NCI-H2227 (cell line): ENCODE measurements around the gene CCDC88C.
"Not testable (repeated sequence)": the region's sequence is repeated elsewhere in the genome, so short reads cannot be mapped to it uniquely, and the experiment has no call there.

Source experiments
- DNase-seq: peaks from one replicate; lab custom pipeline; 2025; ENCODE audit not compliant: unreplicated experiment; lab: John Stamatoyannopoulos, UW

The CCDC88C gene

DNA sequence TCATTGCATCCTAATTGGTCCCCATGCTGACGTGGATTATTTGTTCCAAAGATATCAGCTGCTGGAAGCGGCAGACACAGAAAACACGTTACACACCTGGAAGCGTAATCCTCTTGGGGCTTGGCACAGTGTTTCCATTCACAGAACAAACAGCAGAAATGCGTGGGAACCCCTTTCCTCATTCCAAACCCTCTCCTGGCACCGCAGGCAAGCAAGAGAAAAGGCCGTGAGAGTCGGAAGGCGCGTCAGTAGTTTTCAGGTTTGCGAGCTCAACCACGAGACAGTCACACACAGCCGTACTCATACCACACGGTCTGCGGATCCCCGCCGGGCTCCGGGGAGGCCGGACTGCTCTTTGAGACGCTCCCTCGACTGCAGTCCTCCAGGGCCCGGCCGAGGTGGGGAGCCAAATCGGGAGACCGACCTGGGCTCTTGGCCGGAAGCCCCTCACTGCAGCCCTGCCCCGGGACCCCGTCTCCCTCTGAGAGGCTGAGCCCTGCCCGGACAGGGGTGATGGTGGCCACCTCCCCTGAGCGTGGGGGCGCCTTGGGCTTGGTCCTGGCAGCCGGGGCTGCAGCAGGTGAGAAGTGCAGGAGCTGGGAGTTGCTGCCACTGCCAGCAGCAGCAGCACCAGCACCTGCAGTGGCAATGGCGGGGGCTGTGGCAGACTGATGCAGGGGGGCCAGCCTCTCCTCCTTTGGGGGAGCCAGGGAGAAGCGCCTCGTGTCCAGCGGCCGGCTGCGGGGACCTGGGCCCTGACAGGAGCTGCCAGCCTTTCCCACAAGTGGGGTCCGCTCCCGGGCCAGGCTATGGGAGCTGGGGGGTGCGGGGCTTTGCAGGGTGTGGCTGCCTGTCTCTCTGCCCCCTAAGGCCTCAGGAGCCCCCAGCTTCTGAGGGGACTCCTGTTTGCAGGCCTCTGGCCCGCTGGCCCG lies 145.0 kb downstream of the CCDC88C start:
- DNase-seq = no peak

DNA sequence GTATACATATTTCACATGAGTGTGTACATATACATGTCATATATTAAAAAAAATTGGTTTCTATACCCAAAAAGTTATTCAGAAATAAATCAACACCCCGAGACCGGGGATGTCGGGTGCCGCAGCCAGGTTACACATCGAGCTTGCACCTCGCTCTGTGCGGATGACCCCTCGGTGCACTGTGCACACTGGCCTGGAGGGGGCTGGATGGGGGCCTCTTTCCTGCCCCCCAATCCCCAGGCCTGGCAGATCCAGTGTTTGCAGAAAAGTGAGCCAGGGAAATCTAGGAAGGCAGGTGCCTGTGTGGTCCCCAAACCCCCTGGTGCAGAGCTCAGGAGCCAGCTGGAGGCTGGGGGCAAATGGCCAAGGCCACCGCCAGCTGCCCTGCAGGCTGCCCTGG lies 146.0 kb downstream of the CCDC88C start:
- no peak for DNase-seq

DNA sequence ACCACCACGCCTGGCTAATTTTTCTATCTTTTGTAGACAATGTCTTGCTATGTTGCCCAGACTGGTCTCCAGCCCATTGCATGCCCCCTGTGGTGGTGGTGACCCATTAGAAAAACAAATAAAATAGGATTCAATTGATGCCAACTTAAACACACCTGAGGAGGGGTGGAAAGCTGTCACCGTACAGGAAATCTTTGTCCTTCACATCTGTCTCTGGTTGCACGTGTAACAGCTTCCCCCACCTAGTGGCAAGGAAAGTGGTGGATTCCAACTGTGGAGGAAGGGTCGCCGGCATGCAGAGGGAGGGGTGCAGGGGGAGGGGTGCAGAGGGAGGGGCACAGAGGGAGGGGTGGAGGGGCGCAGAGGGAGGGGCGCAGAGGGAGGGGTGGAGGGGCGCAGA lies 147.0 kb downstream of the CCDC88C start:
- no peak for DNase-seq

DNA sequence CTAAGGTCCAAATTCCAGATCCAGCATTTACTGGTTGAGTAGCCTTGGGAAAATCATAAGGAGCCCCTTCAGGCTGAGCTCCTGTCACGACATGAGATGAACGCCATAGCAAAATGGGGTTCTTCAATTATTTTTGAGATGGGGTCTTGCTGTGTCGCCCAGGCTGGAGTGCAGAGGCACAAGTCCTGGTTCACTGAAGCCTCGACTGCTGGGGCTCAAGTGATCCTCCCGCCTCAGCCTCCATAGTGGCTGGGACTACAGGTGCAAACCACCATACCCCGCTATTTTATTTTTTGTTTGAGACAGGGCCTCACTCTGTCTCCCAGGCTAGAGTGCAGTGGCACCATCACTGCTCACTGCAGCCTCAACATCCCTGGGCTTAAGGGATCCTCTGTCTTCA lies 147.4 kb downstream of the CCDC88C start:
- no peak for DNase-seq

DNA sequence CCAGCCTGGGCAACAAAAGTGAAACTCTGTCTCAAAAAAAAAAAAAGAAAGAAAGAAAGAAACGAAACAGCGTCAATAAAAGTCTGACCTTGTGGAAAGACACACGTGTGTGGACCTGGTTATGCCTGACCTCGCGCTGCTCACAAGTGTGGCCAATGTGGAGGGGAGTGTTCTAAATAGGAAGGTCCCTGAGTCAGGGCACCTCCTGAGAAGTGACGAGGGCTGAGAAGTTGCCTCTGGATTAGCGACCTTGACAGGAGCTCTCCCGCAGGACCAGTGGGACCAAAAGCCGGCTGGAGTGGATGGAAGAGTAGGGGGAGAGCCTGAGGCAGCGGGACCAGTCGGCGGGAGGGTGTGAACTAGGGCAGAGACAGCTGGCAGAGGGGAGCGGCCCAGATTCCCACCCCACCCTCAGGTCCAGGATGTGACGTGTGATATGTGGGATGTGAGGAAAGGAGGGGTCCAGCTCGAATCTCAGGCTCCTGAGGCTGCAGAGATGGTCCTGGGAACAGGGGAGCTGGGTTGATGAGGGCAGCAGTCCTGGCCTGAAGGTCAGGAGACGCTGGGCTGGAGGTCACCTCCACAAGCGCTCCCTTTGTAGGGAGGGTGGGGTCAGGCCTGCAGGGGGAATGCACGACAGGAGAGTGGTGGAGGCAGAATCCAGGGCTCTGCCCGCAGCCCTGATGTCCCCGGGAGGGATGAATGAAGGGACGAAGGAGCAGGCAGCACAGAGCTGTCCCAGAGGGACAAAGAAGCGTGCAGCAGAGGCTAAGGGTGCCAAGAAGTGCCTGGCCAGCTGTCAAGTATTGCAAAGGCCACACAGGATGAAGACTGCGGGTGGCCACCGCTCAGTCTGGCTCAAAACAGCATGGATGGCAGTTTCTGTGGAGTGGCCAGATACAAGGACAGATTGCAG lies 148.3 kb downstream of the CCDC88C start:
- DNase-seq = no peak

DNA sequence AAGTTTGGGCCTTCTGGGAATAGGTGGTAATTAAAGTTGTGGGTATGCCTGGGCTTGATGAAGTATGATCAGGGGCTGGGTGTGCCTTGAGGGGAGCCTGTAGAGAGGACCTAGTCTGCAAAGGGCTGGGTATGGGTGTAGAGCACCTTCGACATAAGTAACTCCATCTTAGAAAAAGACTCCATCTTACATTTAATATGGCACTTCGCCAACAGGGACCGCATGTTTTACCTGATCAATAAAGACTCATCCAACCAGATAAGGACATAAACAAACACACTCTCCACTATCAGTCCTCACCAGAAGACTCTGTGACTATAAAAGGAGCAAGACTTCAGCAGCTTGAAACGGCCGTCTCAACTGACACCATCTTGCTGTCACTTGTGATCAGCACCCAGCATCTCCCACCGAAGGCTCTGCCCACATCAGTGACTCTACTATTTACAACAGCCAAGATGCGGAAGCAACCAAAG lies 149.6 kb downstream of the CCDC88C start:
- DNase-seq = no peak

DNA sequence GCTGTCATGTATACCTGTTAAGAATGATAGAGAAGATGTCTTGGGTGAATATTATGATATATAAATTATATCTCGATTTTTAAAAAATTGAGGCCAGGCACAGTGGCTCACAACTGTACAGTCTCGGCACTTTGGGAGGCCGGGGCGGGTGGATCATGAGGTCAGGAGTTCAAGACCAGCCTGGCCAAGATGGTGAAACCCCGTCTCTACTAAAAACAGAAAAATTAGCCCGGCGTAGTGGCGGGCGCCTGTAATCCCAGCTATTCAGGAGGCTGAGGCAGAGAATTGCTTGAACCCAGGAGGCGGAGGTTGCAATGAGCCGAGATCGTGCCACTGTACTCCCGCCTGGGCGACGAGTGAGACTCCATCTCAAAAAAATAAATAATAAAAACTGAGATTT lies 151.3 kb downstream of the CCDC88C start:
- not testable (repeated sequence) for DNase-seq

DNA sequence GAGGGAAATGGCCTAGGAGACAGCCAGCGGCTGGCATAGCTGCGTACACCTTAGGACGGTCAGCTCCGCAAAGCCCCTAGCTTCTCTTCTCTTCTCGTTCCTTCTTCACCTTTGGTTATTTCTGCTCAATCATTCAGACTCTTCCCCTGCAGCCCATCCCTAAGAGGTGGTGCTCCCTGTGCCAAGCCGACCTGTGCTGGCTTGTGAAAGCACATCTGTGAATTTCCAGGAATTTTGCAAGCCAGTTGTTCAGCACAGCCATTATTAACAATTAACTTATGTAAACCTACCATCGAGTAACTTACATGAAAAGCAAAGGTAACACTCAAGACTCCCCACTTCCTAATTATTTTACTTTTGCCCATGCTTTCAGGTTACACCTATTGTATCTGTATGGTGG lies 152.2 kb downstream of the CCDC88C start:
- no peak for DNase-seq

DNA sequence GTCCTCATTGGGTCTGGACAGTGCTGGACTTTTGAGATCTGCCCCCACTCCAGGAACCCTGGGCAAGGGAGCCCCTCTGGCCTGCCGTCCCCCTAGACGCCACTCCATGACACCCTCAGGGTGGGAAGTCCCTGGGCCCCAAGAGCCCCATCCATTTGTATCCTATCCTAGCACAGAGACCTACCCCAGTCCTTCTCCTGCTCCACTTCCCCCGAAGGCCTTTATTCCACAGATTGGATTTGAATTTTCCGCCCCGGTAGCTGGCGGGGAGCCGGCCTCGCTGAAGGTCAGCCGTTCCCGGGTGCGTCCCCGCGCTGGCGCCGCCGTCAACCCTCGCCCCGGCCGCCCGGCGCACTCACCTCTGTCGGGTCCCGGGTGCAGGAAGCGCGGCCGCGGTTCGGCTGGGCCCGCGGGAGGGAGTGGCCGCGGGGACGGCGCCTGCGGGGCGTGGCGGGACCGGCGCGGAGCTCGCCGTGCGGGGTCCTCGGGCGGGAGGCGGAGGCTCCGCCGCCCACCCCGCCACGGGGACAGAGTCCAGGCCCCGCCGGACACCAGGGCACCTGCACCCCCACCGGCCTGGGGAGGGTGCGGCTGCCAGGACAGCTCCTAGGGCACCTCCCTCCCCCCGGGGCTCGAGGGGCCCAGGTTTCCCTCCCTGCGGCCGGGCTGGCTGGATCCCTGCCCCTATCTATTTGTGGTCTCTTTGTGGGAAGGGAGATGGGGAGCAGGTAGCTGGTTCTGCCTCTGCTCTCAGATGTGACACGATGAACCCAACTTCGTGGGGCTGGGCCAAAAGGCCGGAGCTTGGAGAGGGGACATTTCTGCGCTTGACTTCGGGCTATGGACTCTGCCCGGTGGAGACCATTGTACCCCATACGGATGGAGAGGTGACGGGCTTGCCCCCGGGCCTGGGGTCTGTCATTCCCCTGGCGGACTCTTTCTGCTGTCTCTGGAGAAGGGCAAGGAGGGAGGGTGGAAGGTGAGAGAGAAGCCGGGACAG lies 153.2 kb downstream of the CCDC88C start:
- peak; percentile 15 for DNase-seq

DNA sequence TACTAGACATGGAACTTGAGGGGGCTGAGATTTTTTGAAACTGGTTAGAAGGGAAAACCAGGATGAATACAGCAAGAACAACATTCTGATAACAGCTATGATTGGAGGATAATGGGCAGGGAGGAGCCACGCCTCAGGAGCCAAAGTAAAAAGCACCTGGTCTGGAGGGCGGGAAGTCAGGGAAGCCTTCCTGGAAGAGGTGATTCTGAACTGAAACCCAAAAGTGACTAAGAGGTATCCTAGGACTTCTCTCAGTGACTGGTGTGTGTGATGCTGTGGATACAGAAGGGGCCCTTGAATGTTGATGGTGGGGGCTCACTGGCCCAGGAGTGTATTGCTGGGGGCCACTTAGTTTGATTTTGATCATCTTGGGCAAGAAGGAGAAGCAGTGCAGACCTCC lies 154.3 kb downstream of the CCDC88C start:
- no peak for DNase-seq

DNA sequence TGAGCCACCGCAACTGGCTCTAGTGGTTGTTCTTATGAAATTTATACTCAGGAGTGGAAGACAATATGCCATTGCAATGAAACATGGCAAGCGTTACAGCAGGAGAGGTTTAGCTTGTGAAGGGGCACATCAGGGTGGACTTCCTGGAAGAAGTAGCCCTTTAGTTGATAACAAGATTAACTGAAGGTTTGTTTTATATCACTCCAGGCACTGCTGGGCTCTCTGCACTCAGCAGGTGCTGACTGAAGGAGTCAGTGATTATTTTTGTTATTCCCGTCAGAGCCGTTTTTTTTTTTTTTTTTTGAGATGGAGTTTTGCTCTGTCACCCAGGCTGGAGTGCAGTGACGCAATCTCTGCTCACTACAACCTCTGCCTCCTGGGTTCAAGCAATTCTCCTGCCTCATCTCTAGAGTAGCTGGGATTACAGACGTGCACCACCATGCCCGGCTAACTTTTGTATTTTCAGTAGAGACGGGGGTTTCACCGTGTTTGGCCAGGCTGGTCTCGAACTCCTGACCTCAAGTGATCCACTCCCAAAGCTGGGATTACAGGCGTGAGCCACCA lies 155.6 kb downstream of the CCDC88C start:
- no peak for DNase-seq

DNA sequence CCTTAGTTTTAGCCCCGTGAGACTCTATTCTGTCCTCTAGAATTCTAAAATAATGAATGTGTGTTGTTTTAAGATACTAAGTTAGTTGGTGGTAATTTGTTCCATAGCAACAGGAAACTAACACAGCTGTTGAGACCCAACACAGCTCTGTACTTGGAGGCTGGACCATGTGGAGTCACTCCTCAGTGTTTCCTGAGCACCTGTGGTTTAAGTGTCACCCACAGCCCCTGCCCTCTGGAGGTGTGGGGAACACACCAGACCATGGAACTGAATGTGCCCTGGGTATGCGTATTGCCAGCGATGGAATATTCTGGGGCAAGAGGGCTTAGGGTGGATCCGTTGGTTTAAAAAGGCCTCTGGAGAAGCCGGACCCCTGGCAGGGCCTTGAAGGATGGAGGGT lies 156.5 kb downstream of the CCDC88C start:
- no peak for DNase-seq

DNA sequence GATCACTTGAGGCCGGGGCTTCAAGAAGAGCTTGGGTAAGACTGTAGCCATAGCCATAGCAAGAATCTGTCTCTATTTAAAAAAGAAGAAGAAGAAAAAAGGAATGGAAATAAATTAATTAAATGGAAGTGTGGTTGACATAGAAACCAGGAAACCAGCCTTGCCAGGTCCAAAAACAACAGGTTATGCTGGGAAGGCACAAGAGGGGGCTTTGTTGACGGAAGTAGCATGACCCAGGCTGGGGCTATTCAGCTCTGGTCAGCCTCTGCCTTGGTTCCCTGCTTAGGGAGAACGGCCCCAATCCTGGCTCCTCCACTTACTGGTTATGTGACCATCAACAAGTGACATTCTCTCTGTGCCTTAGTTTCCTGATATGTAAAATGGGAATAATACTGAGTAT lies 158.7 kb downstream of the CCDC88C start:
- DNase-seq = no peak

DNA sequence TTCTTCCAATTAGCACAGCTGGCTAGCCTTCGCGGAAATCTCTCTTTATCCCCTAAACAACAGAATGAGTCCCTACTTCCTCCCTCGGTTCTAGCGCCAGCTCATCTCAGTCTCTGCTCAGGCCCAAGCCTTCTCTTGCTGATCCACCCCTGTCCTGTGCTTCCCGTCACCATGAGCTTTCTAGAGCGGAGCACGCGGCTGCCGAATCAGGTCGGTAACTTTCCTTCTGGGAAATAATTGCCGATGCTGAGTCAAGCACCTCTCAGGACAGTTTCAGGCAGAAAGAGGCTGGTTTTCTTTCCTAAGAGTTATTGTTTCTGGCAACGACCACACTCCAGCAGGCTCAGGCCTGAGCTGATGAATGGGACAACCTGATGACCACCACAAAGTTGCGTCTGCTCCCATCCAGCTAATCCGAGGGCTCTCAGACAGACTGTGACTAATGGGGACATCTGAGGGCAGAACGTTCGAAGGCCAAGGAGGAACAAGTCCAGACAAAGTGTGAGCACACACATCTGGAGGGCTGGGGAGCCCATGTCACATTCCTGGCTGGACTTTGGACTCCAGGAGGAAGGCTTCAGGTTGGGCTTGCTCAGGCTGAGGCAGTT lies 159.5 kb downstream of the CCDC88C start:
- no peak for DNase-seq

DNA sequence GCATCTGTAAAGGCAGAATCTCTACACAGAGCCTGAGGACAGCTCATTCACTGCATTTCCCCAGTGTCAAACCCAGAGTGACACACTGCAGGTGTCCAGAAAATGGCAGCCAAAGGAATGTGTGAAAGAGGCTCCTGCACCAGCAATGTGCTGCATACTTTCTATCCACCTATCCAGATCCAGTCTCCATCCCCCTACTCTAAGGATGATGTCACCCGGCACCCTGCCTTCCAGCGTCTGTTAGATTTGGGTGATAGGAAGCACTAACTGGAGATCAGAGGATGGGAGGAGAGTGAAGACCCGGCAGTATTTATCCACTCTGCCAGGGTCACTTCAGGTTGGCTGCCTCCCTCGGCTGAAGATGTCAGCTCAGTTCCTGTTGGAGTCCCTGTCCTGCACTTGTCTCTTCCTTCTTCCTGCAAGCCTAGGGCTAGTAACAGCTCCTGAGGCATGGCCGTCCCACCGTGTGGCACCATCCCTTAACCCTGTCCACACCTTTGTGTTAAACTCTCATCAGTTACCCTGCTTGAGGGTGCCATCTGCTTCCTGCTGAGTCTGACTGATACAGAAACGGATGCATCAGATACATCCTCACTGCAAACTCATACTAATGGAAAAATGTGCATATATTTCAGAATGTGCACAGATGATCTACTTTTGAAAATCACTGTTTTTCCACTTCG lies 160.2 kb downstream of the CCDC88C start:
- peak; percentile 36 for DNase-seq

DNA sequence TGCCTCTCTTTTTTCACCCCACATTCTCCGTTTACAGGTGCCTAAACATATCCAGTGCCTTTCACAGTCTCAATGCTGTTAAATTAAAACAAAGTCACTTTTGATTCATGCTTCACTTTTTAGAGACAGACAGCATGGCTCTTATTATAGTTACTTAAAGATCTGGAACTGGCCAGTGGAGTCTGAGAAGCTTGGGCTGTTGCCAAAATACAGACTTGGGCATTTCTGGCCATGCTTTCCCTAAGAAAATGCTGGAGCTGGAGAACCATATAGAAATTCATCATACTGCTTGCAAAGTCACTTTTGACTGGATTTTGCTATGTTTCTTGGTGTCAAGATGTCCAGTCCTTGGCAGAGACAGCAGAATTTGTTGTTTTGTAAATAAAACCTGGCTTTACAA lies 161.0 kb downstream of the CCDC88C start:
- DNase-seq = no peak

DNA sequence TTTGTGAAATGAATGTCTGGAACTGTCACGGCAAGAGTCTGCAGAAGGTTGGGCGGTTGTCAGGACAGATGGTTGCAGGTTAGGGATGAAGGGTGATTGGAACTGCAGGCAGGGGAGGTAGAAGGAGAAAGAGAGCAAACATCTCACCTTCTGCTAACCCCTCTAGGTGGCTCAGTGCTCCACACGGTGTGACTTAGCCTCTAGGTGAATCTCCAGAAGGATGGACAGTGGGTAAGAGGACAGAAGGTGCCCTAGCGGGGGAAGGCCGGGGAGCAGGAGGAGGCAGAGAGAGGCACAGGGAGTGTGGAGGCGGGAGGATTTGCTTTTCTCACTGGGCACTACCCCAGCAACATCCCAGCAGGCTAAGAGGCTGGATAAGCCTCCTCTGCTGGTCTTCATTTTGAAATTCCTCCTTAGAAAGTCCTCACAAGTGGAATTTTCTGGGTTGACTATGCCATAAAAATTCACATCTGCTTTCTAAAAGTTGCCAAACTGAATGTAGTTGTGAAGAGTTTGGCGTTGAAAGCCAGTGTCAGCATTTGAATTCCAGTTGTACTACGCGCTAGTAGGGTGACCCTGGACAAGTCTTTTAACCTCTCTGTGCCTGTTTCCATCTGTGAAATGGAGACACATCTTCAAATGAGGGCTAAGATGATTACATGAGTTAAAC lies 162.5 kb downstream of the CCDC88C start:
- DNase-seq = no peak

DNA sequence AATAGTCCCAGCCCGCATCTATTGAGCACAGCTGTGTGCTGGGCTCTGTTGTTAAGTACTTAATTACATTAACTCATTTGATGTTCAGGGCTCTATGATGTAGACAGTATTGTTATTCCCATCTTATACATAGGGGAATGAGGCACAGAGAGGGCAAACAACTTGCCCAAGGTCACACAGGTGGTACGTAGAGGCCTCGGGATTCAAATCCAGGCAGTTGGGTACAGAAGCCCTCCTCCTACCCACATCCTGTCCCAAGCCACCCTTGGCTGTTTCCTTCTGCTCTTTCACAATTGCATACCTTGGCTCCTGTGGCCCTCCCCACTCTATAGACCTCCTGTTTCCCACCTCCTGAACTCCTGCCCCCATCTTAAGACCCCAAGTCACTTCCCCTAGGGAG lies 163.2 kb downstream of the CCDC88C start:
- DNase-seq = no peak
